BE2C (cell line): Measurements from ENCODE around the gene PPP4R3B.

Experiments
- DNase-seq: peaks from one replicate; pipeline ENCODE4 v3.0.0-alpha.2; 2020
- H3K27me3 ChIP-seq: fragments of 250-450 bp; sonication (Bioruptor Pico); 2 replicates; pipeline ENCODE4 v1.5.1; 2020; ENCODE audit warnings: mild to moderate bottlenecking
- H3K36me3 ChIP-seq: fragments of 250-450 bp; sonication (Bioruptor Pico); 2 replicates; pipeline ENCODE4 v1.5.1; 2020; ENCODE audit warnings: mild to moderate bottlenecking
- H3K4me1 ChIP-seq: fragments of 250-450 bp; sonication (Bioruptor Pico); 2 replicates; pipeline ENCODE4 v1.5.1; 2020
- H3K4me3 ChIP-seq: 2 replicates; pipeline ENCODE4 v1.5.1; 2011; ENCODE audit warnings: low read depth, low read length
- H3K9me3 ChIP-seq: fragments of 250-450 bp; sonication (Bioruptor Pico); 2 replicates; pipeline ENCODE4 v1.5.1; 2020
- TF ChIP-seq, protein P1 (sequence below): IDR thresholded peaks from 2 replicates; pipeline ENCODE4 v1.5.1; 2012; ENCODE audit warnings: mild to moderate bottlenecking, low read depth, low read length

Gene PPP4R3B

DNA sequence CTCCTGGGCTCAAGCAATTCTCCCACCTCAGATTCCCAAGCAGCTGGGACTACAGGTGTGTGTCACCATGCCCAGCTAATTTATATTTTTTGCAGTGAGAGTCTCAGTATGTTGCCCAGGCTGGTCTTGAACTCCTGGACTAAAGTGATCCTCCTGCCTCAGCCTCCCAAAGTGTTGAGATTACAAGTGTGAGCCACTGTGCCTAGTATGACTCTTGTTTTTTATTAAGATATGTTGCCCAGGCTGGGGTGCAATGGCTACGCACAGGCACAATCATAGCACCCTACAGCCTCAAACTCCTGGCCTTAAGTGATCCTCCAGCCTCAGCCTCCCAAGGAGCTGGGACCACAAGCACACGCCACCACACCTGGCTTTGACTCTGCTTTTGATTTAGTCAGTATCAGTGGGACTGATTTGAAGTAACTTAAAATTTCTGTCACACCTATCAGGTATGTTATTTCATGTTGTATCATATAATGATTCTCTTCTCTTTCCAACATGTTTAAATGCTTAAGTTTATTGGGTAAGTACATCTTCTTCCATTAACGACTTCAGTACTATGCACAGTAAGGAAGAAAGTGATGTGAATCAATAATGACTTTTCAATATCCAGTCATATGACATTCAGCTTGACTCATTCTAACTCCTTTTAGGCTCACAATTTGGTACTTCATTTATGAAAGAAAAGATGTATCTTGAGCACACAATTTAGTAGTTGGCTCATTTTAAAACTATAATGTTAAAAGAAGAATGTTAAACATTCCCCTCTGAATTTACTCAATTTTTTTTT, 6.3 kb downstream of the PPP4R3B start:
- Histone ChIP-seq H3K4me1 (no peaks in the 10 kb centered on the region), H3K4me3 (no peak overlapping the region), H3K36me3 (peaks cover 20% of the 10 kb centered on the region), H3K9me3 (no peaks in the 10 kb centered on the region), H3K27me3 (no peaks in the 10 kb centered on the region)
- TF ChIP-seq, protein P1, sequence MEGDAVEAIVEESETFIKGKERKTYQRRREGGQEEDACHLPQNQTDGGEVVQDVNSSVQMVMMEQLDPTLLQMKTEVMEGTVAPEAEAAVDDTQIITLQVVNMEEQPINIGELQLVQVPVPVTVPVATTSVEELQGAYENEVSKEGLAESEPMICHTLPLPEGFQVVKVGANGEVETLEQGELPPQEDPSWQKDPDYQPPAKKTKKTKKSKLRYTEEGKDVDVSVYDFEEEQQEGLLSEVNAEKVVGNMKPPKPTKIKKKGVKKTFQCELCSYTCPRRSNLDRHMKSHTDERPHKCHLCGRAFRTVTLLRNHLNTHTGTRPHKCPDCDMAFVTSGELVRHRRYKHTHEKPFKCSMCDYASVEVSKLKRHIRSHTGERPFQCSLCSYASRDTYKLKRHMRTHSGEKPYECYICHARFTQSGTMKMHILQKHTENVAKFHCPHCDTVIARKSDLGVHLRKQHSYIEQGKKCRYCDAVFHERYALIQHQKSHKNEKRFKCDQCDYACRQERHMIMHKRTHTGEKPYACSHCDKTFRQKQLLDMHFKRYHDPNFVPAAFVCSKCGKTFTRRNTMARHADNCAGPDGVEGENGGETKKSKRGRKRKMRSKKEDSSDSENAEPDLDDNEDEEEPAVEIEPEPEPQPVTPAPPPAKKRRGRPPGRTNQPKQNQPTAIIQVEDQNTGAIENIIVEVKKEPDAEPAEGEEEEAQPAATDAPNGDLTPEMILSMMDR = no peak
- no peak for DNase-seq

DNA sequence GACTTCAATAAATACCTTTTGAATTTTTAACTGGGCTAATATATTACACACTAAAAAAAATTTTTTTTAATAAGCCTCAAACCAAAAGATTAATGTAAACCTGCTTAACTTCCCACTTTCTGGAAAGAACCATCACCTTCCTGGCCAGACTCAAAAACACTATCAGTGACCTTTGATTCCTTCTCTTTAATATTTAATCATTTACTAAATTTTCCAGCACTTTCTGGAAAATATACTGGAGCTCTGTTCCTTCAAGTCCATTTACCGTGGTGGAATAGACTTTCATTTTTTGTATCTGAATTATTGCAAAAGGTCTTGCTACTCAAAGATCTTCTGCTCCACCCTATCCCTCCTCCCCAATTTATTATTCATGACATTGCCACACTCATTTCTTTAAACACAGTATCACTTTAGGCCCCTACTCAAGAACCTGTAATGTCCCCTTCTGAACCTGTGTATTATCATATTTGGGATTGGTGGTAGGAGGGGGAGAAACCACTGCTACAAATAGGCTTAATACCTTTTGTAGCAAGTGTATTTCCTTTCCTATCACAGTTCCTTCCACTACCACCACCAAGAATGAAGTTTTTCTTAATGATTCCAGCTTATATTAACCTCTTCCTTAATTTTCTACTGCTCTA, 7.4 kb downstream of the PPP4R3B start:
- no peak for DNase-seq
- TF ChIP-seq, protein P1 = no peak

DNA sequence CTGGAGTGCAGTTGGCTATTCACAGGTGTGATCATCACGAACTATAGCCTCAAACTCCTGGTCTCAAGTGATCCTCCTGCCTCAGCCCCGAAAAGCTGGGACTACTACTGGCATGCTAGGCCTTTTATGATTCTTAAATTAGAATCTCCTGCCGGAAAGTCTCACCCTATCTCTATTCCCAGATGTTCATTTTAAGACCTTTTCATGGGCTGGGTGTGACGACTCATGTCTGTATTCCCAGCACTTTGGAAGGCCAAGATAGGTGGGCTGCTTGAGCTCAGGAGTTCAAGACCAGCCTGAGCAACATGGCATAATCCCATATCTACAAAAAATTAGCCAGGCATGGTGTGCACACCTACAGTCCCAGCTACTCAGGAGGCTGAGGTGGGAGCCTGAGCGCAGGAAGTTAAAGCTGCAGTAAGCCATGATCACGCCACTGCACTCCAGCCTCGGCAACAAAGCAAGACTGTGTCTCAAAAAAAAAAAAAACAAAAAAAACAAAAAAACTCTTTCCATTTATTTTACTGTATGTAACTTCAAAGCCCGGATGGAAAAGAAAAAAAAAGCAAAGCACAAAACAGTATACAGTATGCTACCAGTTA, 8.1 kb downstream of the PPP4R3B start:
- TF ChIP-seq, protein P1 = no peak
- DNase-seq = no peak
- H3K27me3 ChIP-seq = no peaks in the 10 kb centered on the region
- H3K9me3 ChIP-seq = no peaks in the 10 kb centered on the region
- no peaks in the 10 kb centered on the region for H3K4me1 ChIP-seq
- peaks cover 15% of the 10 kb centered on the region for H3K36me3 ChIP-seq
- no peak overlapping the region for H3K4me3 ChIP-seq

More for the DNA sequence above, 7.4 kb downstream of the PPP4R3B start:
- no peak overlapping the region for H3K4me3 ChIP-seq
- H3K9me3 ChIP-seq = no peaks in the 10 kb centered on the region
- H3K36me3 ChIP-seq = peaks cover 20% of the 10 kb centered on the region
- H3K27me3 ChIP-seq = no peaks in the 10 kb centered on the region
- H3K4me1 ChIP-seq = no peaks in the 10 kb centered on the region

GRCh38 chr2:55607717-55608116, 9.7 kb downstream of the PPP4R3B start:
- Histone ChIP-seq H3K4me3 (no peak overlapping the region), H3K36me3 (peaks cover 12% of the 10 kb centered on the region), H3K9me3 (no peaks in the 10 kb centered on the region), H3K27me3 (no peaks in the 10 kb centered on the region), H3K4me1 (no peaks in the 10 kb centered on the region)
- no peak for DNase-seq
- TF ChIP-seq, protein P1 = no peak

DNA sequence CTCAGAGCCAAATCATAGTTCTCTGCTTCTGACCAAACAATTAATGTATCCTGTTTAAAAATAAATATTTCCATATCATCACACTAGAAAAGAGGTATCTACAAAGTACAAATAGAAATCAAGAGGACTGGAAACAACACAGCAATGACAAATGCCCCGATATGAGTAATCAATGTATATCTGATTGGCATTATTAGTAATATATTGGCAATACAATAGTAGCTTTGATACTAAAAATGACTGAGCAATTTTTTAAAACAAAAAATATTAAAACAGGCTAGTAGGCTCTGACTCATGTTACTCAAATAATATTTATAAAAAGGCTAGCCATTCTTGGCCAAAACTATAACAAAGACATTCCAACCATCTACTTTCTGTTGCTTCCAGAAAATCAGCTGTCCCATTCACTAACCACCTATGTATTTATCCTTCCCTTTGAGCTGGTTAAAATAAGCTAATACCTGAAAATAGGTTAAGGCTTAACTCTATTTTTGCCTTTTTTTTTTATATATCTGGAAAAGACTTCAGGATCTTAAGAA, 13.3 kb downstream of the PPP4R3B start:
- Histone ChIP-seq H3K4me1 (no peaks in the 10 kb centered on the region), H3K36me3 (peaks cover 3% of the 10 kb centered on the region; the same call in 1 of the 2 replicates), H3K9me3 (no peaks in the 10 kb centered on the region), H3K27me3 (no peaks in the 10 kb centered on the region), H3K4me3 (no peak overlapping the region)
- DNase-seq = no peak
- TF ChIP-seq, protein P1 = no peak

DNA sequence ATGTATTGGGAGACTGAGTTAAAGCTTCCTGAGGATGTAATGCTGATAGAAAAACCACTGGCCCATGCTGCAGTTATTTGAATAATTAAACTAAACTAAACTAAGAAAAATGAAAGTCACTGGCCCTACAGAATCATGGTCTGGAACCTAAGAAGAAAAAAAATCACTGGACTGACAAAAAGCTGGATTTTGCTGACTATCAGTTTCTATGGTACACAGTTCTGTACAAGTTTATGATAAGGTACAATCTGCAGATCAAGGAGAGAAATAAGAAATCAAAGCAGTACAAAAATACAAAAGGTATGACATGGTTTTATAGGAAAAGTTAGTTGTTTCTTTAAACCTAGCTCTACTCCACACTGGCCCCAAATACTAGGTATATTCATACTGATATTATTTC, 15.6 kb downstream of the PPP4R3B start:
- no peaks in the 10 kb centered on the region for H3K27me3 ChIP-seq
- H3K4me3 ChIP-seq = no peak overlapping the region
- H3K36me3 ChIP-seq = peaks cover 5% of the 10 kb centered on the region; the same call in 1 of the 2 replicates
- no peak for DNase-seq
- H3K9me3 ChIP-seq = no peaks in the 10 kb centered on the region
- H3K4me1 ChIP-seq = no peaks in the 10 kb centered on the region
- TF ChIP-seq, protein P1 = no peak
